CD4-positive, alpha-beta T cell (primary cell): ENCODE results near the gene CCDC187. TPM values are rescaled to one million over a fixed set of nuclear protein-coding genes. Genes with fewer than 3 reads are reported as not detected.
"Not testable (repeated sequence)": the region's sequence is repeated elsewhere in the genome, so short reads cannot be mapped to it uniquely, and the experiment has no call there.

Experiments
- ATAC-seq: fragments of 200-7000 bp; cut with Tn5 transposase; one replicate; pipeline ENCODE4 v1.10.0; 2022; ENCODE audit warnings: mild to moderate bottlenecking; ENCODE audit not compliant: poor library complexity
- CTCF ChIA-PET: fragments of 350-600 bp; sonication (Branson Sonifier 250); formaldehyde crosslinking; loops from one replicate; lab custom pipeline; 2021; ENCODE audit warnings: antibody characterized with exemption, inconsistent platforms; lab: Charles Lee
- POLR2A ChIA-PET: fragments of 350-600 bp; sonication (Branson Sonifier 250); formaldehyde crosslinking; loops from one replicate; lab custom pipeline; 2021; ENCODE audit warnings: antibody characterized with exemption, inconsistent platforms; lab: Charles Lee
- DNase-seq, 14 experiments: peaks; one replicate each; pipeline ENCODE4 v3.0.0-alpha.2; 2013 to 2020; ENCODE audit warnings: mixed read lengths in 2 of 14
- H3K27ac ChIP-seq, 2 donors: one replicate each; pipeline versions ENCODE4 v1.5.1 to v1.7.0; 2013; ENCODE audit warnings: low read length in 2 of 2, low read depth in 1 of 2, mild to moderate bottlenecking in 1 of 2
- H3K27me3 ChIP-seq, 2 experiments: 1 replicate in 1 of 2; 2 replicates in 1 of 2; pipeline versions ENCODE4 v1.6.1 to v1.7.0; 2013; ENCODE audit warnings: low read length in 2 of 2, control low read depth in 1 of 2, mild to moderate bottlenecking in 1 of 2, moderate library complexity in 1 of 2; ENCODE audit not compliant: insufficient read depth in 2 of 2, control insufficient read depth in 1 of 2
- H3K36me3 ChIP-seq: one replicate; pipeline ENCODE4 v1.6.1; 2013; ENCODE audit warnings: low read length, control low read depth; ENCODE audit not compliant: insufficient read depth
- H3K4me1 ChIP-seq: one replicate; pipeline ENCODE4 v1.6.1; 2013; ENCODE audit warnings: low read length, control low read depth; ENCODE audit not compliant: insufficient read depth
- H3K4me3 ChIP-seq: one replicate; pipeline ENCODE4 v1.5.1; 2013; ENCODE audit warnings: mild to moderate bottlenecking, low read length, moderate library complexity
- H3K9me3 ChIP-seq, 2 experiments: 1 replicate in 1 of 2; 2 replicates in 1 of 2; pipeline versions ENCODE4 v1.6.1 to v1.7.0; 2013; ENCODE audit warnings: low read length in 2 of 2, mild to moderate bottlenecking in 2 of 2, control low read depth in 1 of 2, moderate library complexity in 1 of 2; ENCODE audit not compliant: control insufficient read depth in 1 of 2, insufficient read depth in 1 of 2
- H3K27ac Mint-ChIP-seq: one replicate; pipeline ENCODE4 v1.8.0; 2020; ENCODE audit warnings: mixed read lengths
- H3K27me3 Mint-ChIP-seq: one replicate; pipeline ENCODE4 v1.8.0; 2021; ENCODE audit warnings: mixed read lengths
- H3K36me3 Mint-ChIP-seq: one replicate; pipeline ENCODE4 v1.8.0; 2021; ENCODE audit warnings: low read depth, mixed read lengths
- H3K4me1 Mint-ChIP-seq: one replicate; pipeline ENCODE4 v1.8.0; 2021; ENCODE audit warnings: low read depth, mixed read lengths
- H3K4me3 Mint-ChIP-seq: one replicate; pipeline ENCODE4 v1.8.0; 2020; ENCODE audit warnings: mild to moderate bottlenecking, mixed read lengths
- H3K9me3 Mint-ChIP-seq: one replicate; pipeline ENCODE4 v1.8.0; 2020; ENCODE audit warnings: mixed read lengths
- CTCF ChIP-seq: fragments of 200-600 bp; IDR thresholded peaks from one replicate; pipeline ENCODE4 v1.8.0; 2022; ENCODE audit warnings: antibody characterized with exemption, mild to moderate bottlenecking
- intact Hi-C, 2 experiments: fragments of 100-400 bp; cut with DNase I in 1 of 2; cut with micrococcal nuclease in 1 of 2; formaldehyde crosslinking; loops; one replicate each; pipeline versions ENCODE4 v1.15.1 to v1.9.0; 2023 to 2025; cut with DNase I, micrococcal nuclease
- total RNA-seq, 174 experiments: library from RNA in 2 of 174; stranded (reverse) in 2 of 174; gene quantifications; one replicate each; pipeline ENCODE4 v1.2.3 and lab custom pipeline; 2021 to 2026

Gene CCDC187
- total RNA-seq, 2 experiments from 2014 or later: not detected

GRCh38 chr9:136237486-136238341 lies 66.2 kb downstream of the CCDC187 start:
- peaks cover 16% of the 10 kb centered on the region for H3K36me3 Mint-ChIP-seq
- H3K4me3 ChIP-seq: no peak overlapping the region
- no peak overlapping the region for H3K4me3 Mint-ChIP-seq
- peaks cover 19% of the 10 kb centered on the region for H3K4me1 ChIP-seq
- intact Hi-C loops: no loop called here
- H3K36me3 ChIP-seq: peaks cover 23% of the 10 kb centered on the region
- H3K27me3 ChIP-seq: no peaks in the 10 kb centered on the region
- CTCF ChIA-PET: no interaction called here
- no peaks in the 10 kb centered on the region for H3K27me3 Mint-ChIP-seq
- TF ChIP-seq CTCF: no peak
- H3K4me1 Mint-ChIP-seq: peaks cover 25% of the 10 kb centered on the region
- H3K27ac ChIP-seq: no peak overlapping the region
- no peak for ATAC-seq
- no peak for DNase-seq
- H3K27ac Mint-ChIP-seq: no peak overlapping the region
- H3K9me3 Mint-ChIP-seq: no peaks in the 10 kb centered on the region
- no peaks in the 10 kb centered on the region for H3K9me3 ChIP-seq
- POLR2A ChIA-PET: no interaction called here

- H3K4me3 ChIP-seq, H3K9me3 ChIP-seq, CTCF ChIA-PET, DNase-seq, intact Hi-C loops, POLR2A ChIA-PET, H3K27ac ChIP-seq, ATAC-seq, H3K27me3 ChIP-seq, H3K9me3 Mint-ChIP-seq, H3K27ac Mint-ChIP-seq, H3K4me3 Mint-ChIP-seq, H3K27me3 Mint-ChIP-seq: not testable (repeated sequence)
- H3K36me3 ChIP-seq: peaks cover 23% of the 10 kb centered on the region
- Mint-ChIP-seq H3K4me1 (peaks cover 27% of the 10 kb centered on the region), H3K36me3 (peaks cover 21% of the 10 kb centered on the region)
- peaks cover 22% of the 10 kb centered on the region for H3K4me1 ChIP-seq
Observed at GRCh38 chr9:136236471-136237410, 67.2 kb downstream of the CCDC187 start.

- intact Hi-C loops: no loop called here
- no peak overlapping the region for H3K27ac ChIP-seq
- ATAC-seq (no peak), DNase-seq (no peak)
- no peak overlapping the region for H3K27ac Mint-ChIP-seq
- no peaks in the 10 kb centered on the region for H3K27me3 ChIP-seq
- peaks cover 22% of the 10 kb centered on the region for H3K4me1 Mint-ChIP-seq
- no peaks in the 10 kb centered on the region for H3K27me3 Mint-ChIP-seq
- H3K4me3 Mint-ChIP-seq: no peak overlapping the region
- H3K9me3 ChIP-seq: no peaks in the 10 kb centered on the region
- TF ChIP-seq CTCF: no peak
- no peaks in the 10 kb centered on the region for H3K9me3 Mint-ChIP-seq
- POLR2A ChIA-PET: no interaction called here
- peaks cover 25% of the 10 kb centered on the region for H3K4me1 ChIP-seq
- H3K4me3 ChIP-seq: no peak overlapping the region
- H3K36me3 Mint-ChIP-seq: peaks cover 21% of the 10 kb centered on the region
- CTCF ChIA-PET: no interaction called here
- peaks cover 23% of the 10 kb centered on the region for H3K36me3 ChIP-seq
Observed at GRCh38 chr9:136235709-136236455, 68.0 kb downstream of the CCDC187 start.
